Measurements from ENCODE around the gene CNKSR2.

The CNKSR2 gene

GRCh38 chrX:21590012-21590776 lies 216.0 kb downstream of the CNKSR2 start:
- H3K4me3 ChIP-seq (ENCODE audit: low read depth, low read length), result no peak overlapping the region

GRCh38 chrX:21606002-21606401 lies 231.8 kb downstream of the CNKSR2 start:
- no peak for TF ChIP-seq CTCF (IDR thresholded peaks at IDR 0.05; ENCODE audit: low read depth, low read length)
- no peak overlapping the region for H3K4me3 ChIP-seq (ENCODE audit: low read depth, low read length)

More at GRCh38 chrX:21590012-21590776, 216.0 kb downstream of the CNKSR2 start:
- no peak for TF ChIP-seq CTCF (IDR thresholded peaks at IDR 0.05; ENCODE audit: low read depth, low read length)

- no peak overlapping the region for H3K4me3 ChIP-seq (ENCODE audit: low read depth, low read length)
- TF ChIP-seq CTCF (IDR thresholded peaks at IDR 0.05; ENCODE audit: low read depth, low read length), result no peak
Observed at GRCh38 chrX:21610168-21610567, 235.9 kb downstream of the CNKSR2 start.

- TF ChIP-seq CTCF (IDR thresholded peaks at IDR 0.05; ENCODE audit: low read depth, low read length), result no peak
- H3K4me3 ChIP-seq (ENCODE audit: low read depth, low read length), result no peak overlapping the region
Observed at GRCh38 chrX:21612154-21612553, 237.9 kb downstream of the CNKSR2 start.

GRCh38 chrX:21616386-21616785 lies 242.2 kb downstream of the CNKSR2 start:
- H3K4me3 ChIP-seq (ENCODE audit: low read depth, low read length), result no peak overlapping the region
- TF ChIP-seq CTCF (IDR thresholded peaks at IDR 0.05; ENCODE audit: low read depth, low read length), result no peak

- H3K4me3 ChIP-seq (ENCODE audit: low read depth, low read length), result no peak overlapping the region
- TF ChIP-seq CTCF (IDR thresholded peaks at IDR 0.05; ENCODE audit: low read depth, low read length), result no peak
Observed at GRCh38 chrX:21620234-21620633, 246.0 kb downstream of the CNKSR2 start.

GRCh38 chrX:21623778-21624501 lies 249.7 kb downstream of the CNKSR2 start:
- no peak for TF ChIP-seq CTCF (IDR thresholded peaks at IDR 0.05; ENCODE audit: low read depth, low read length)
- no peak overlapping the region for H3K4me3 ChIP-seq (ENCODE audit: low read depth, low read length)
